NB4 (cell line): Measurements from ENCODE around the gene BACH2.

Experiments used
- DNase-seq: peaks from one replicate; pipeline ENCODE4 v3.0.0; 2010; ENCODE audit warnings: low read depth
- H3K4me3 ChIP-seq: one replicate; pipeline ENCODE4 v1.5.1; 2011; ENCODE audit warnings: mild to moderate bottlenecking, low read depth, low read length, moderate library complexity
- MYC ChIP-seq: IDR thresholded peaks from 2 replicates; pipeline ENCODE4 v1.6.1; 2011; ENCODE audit warnings: low read depth, low read length
- POLR2A ChIP-seq: IDR thresholded peaks from 2 replicates; pipeline ENCODE4 v1.6.1; 2011; ENCODE audit warnings: mild to moderate bottlenecking; ENCODE audit not compliant: insufficient read length; ENCODE audit errors: extremely low read depth
- TF ChIP-seq, protein P1 (sequence below): IDR thresholded peaks from one replicate; pipeline ENCODE4 v1.5.1; 2012; ENCODE audit warnings: low read depth, low read length
- TF ChIP-seq, protein P2 (sequence below): IDR thresholded peaks from 2 replicates; pipeline ENCODE4 v1.6.1; 2011; ENCODE audit warnings: low read depth, low read length

Gene BACH2

DNA sequence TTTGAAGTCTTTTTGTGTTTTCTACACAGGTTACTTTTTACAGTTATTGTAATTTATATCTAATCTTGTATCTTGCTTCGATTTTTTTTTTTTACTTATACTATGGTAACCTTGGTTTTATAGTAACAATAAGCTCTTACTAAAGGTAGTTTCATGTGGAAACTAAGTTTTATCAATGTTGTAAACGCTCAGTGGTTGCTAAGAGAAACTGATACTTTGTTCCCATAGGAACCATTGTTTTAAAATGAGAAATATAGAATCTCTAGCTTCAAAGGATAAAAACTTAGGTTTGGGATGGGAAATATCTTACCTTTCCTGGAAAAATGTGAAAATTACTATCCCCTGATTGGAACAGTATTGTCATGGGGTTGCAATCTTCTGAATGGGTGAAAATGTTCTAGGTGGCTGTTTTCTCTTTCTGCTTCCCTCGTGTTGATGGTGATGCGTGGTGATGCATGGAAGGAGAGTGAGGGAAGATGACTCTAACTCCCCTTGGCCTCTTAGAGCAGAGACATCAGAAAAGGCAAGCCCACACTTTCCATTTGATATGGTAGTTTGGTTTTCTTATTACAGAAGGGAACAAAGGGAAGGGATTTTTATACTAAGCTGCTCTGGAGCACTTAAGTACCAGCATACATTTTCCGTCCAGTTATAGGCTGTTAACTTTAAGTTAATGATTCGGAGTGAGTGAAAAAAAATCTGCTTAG lies 23.5 kb upstream of the BACH2 start:
- H3K4me3 ChIP-seq: no peak overlapping the region
- DNase-seq: no peak
- TF ChIP-seq, protein P1, sequence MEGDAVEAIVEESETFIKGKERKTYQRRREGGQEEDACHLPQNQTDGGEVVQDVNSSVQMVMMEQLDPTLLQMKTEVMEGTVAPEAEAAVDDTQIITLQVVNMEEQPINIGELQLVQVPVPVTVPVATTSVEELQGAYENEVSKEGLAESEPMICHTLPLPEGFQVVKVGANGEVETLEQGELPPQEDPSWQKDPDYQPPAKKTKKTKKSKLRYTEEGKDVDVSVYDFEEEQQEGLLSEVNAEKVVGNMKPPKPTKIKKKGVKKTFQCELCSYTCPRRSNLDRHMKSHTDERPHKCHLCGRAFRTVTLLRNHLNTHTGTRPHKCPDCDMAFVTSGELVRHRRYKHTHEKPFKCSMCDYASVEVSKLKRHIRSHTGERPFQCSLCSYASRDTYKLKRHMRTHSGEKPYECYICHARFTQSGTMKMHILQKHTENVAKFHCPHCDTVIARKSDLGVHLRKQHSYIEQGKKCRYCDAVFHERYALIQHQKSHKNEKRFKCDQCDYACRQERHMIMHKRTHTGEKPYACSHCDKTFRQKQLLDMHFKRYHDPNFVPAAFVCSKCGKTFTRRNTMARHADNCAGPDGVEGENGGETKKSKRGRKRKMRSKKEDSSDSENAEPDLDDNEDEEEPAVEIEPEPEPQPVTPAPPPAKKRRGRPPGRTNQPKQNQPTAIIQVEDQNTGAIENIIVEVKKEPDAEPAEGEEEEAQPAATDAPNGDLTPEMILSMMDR: no peak
- TF ChIP-seq MYC: no peak
- no peak for TF ChIP-seq POLR2A
- TF ChIP-seq, protein P2, sequence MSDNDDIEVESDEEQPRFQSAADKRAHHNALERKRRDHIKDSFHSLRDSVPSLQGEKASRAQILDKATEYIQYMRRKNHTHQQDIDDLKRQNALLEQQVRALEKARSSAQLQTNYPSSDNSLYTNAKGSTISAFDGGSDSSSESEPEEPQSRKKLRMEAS: no peak

DNA sequence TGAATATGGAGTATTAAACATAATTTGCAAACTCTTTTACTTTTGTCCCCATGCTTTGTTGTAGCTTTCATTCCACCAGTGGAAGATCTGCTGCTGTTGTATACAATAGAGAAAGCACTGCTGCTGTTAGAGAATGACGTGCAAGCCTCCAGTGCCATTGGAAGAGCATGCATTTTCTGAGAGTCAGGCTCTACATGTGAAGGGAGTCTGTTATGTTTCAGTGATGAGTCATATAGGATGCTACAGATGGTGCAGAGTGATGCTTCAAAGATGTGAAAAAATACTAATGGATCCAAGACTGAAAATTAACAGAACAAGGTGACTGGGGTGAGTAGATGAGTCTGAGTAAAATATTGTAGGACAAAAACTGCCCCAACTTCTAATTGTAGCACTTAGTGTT lies 22.4 kb upstream of the BACH2 start:
- no peak for TF ChIP-seq POLR2A
- TF ChIP-seq MYC: no peak
- TF ChIP-seq, protein P1: no peak
- TF ChIP-seq, protein P2: no peak
- DNase-seq: no peak
- H3K4me3 ChIP-seq: no peak overlapping the region

DNA sequence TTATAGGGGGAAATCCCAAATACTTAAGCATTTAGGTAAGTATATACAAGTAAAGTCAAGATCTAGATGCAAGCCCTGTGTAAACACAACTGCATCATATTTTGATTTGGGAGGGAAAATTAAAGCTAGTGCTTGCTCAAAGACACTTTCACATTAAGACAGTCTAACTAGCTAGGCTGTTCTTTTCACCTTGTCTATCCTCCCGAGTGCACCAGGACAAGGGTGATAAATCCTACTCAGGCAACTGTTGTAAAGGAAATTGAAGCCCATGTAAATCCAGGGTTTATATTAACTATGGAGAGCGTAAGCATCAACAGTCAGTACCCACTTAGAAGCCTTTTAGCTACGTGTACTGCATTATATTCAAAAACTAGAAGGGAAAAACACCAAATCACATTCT lies 19.3 kb upstream of the BACH2 start:
- DNase-seq: no peak
- no peak overlapping the region for H3K4me3 ChIP-seq
- TF ChIP-seq POLR2A: no peak
- TF ChIP-seq, protein P2: no peak
- no peak for TF ChIP-seq MYC
- TF ChIP-seq, protein P1: no peak

DNA sequence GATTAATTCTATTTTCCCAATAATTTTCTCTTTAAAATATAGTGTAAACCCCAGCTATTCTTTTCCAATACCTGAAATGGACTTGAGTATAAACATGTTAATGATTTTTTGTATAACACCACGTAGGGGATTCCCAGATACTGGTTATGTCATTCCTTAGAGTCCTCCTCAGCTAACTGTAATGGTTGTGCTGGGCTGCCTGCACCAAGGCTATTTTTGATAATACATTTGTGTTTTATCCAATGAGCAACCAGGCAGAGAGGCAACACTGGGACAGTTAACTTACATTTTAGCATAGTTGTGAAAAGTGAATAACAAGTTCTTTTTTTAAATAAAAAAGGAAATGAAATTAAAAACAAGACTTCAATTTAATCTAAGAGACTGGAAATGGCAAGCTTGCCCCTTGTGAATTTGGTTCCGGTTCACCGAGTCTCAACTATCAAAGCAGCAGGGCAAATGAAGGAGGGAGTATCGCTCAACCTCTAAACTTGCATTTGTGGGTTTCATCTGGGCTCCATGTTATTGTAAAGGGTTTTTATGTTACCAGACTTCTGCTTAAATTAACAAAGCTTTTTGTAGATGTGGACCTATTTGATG lies 18.8 kb upstream of the BACH2 start:
- H3K4me3 ChIP-seq: no peak overlapping the region
- TF ChIP-seq, protein P1: no peak
- TF ChIP-seq MYC (no peak), POLR2A (no peak)
- TF ChIP-seq, protein P2: no peak
- DNase-seq: no peak

DNA sequence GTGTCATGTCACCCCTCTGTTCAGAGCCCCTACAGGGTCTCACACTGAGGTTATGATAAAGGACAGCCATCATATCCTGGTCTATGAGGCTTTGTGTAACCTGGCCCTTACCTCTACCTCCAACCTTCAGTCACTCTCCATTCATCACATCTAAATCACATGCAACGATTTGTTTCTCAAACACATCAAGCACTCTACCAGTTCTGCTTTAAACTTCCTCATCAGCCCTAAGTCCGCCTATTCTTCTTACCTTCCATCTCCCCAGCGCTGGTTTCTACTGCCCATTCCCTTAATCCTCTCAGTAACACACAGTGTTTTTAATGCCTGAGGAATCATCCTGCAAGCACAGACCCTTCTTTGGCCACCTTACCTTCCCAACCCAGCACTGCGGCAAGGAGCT lies 17.9 kb upstream of the BACH2 start:
- H3K4me3 ChIP-seq: no peak overlapping the region
- TF ChIP-seq, protein P2: no peak
- no peak for TF ChIP-seq POLR2A
- TF ChIP-seq, protein P1: no peak
- TF ChIP-seq MYC: no peak
- no peak for DNase-seq
